ENCODE results near the gene KIAA1958.
"Not testable (repeated sequence)": the region's sequence is repeated elsewhere in the genome, so short reads cannot be mapped to it uniquely, and the experiment has no call there.

DNA sequence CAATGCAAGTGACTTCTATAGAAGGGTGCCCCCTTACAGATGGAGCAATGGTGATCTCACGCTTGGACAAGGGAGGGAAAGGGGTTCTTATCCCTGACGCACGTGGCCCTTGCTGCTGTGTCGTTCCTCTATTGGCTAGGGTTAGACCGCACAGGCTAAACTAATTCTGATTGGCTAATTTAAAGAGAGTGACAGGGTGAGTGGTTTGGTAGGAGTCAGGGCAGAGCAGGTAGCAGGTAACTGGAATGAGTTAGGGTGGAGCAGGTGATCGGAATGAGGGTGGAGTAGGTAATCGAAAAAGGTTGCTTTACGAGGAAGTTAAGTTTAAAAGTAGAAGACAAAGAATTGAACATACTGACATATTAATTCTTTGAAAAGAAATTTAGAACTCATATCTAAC, 105.2 kb downstream of the KIAA1958 start:
- TF ChIP-seq, protein P1, sequence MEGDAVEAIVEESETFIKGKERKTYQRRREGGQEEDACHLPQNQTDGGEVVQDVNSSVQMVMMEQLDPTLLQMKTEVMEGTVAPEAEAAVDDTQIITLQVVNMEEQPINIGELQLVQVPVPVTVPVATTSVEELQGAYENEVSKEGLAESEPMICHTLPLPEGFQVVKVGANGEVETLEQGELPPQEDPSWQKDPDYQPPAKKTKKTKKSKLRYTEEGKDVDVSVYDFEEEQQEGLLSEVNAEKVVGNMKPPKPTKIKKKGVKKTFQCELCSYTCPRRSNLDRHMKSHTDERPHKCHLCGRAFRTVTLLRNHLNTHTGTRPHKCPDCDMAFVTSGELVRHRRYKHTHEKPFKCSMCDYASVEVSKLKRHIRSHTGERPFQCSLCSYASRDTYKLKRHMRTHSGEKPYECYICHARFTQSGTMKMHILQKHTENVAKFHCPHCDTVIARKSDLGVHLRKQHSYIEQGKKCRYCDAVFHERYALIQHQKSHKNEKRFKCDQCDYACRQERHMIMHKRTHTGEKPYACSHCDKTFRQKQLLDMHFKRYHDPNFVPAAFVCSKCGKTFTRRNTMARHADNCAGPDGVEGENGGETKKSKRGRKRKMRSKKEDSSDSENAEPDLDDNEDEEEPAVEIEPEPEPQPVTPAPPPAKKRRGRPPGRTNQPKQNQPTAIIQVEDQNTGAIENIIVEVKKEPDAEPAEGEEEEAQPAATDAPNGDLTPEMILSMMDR (IDR thresholded peaks at IDR 0.05 in 4 of 5, conservative IDR thresholded peaks at IDR 0.05 in 1 of 5): not testable (repeated sequence)
- not testable (repeated sequence) for TF ChIP-seq POLR2A (IDR thresholded peaks at IDR 0.05)

All from gastrocnemius medialis (tissue), 4 donors.